IPS DF 6.9 (cell line): Measurements from ENCODE around the gene KATNB1.
"Not testable (repeated sequence)": the region's sequence is repeated elsewhere in the genome, so short reads cannot be mapped to it uniquely, and the experiment has no call there.

Experiments
- DNase-seq: peaks from one replicate; pipeline ENCODE4 v3.0.0-alpha.2; 2013; ENCODE audit warnings: low read depth, low spot score
- H3K27ac ChIP-seq: one replicate; pipeline ENCODE4 v1.5.1; 2013; ENCODE audit warnings: low read length, control low read depth
- H3K27me3 ChIP-seq: 2 replicates; pipeline ENCODE4 v1.6.1; 2013; ENCODE audit warnings: mild to moderate bottlenecking, low read length; ENCODE audit not compliant: control insufficient read depth, insufficient read depth
- H3K36me3 ChIP-seq: 2 replicates; pipeline ENCODE4 v1.6.1; 2013; ENCODE audit warnings: low read length; ENCODE audit not compliant: control insufficient read depth, insufficient read depth
- H3K4me1 ChIP-seq: 2 replicates; pipeline ENCODE4 v1.6.1; 2013; ENCODE audit warnings: low read length; ENCODE audit not compliant: control insufficient read depth, insufficient read depth
- H3K4me3 ChIP-seq: 2 replicates; pipeline ENCODE4 v1.5.1; 2013; ENCODE audit warnings: mild to moderate bottlenecking, low read length
- H3K9me3 ChIP-seq: 2 replicates; pipeline ENCODE4 v1.6.1; 2013; ENCODE audit warnings: low read length, inconsistent platforms; ENCODE audit not compliant: control insufficient read depth, insufficient read depth
- WGBS: extraction: QIAGEN DNeasy Blood & Tissue Kit; methylation state at CpG from one replicate; pipeline ENCODE4 v1.1.7; 2013; ENCODE audit warnings: mixed read lengths, missing lambda C conversion rate; ENCODE audit not compliant: insufficient read length, insufficient coverage; 5-methylcytosine and 5-hydroxymethylcytosine counted together

The KATNB1 gene

GRCh38 chr16:57725976-57726375, 9.6 kb upstream of the KATNB1 start:
- H3K36me3 ChIP-seq: no peaks in the 10 kb centered on the region
- H3K9me3 ChIP-seq: no peaks in the 10 kb centered on the region
- WGBS: no CpG with 5 or more reads among the region's 30 CpGs
- no peaks in the 10 kb centered on the region for H3K4me1 ChIP-seq
- no peak overlapping the region for H3K27ac ChIP-seq
- H3K4me3 ChIP-seq: no peak overlapping the region
- no peaks in the 10 kb centered on the region for H3K27me3 ChIP-seq
- no peak for DNase-seq

GRCh38 chr16:57726433-57726947, 9.1 kb upstream of the KATNB1 start:
- no peak overlapping the region for H3K4me3 ChIP-seq
- WGBS: no CpG with 5 or more reads among the region's 7 CpGs
- H3K4me1 ChIP-seq: no peaks in the 10 kb centered on the region
- no peaks in the 10 kb centered on the region for H3K27me3 ChIP-seq
- no peak overlapping the region for H3K27ac ChIP-seq
- DNase-seq: no peak
- H3K9me3 ChIP-seq: no peaks in the 10 kb centered on the region
- no peaks in the 10 kb centered on the region for H3K36me3 ChIP-seq

- Histone ChIP-seq H3K4me1 (no peaks in the 10 kb centered on the region), H3K4me3 (no peak overlapping the region), H3K36me3 (no peaks in the 10 kb centered on the region), H3K27me3 (no peaks in the 10 kb centered on the region), H3K27ac (no peak overlapping the region), H3K9me3 (no peaks in the 10 kb centered on the region)
- no peak for DNase-seq
- WGBS: no CpG with 5 or more reads among the region's 4 CpGs
These were observed 8.0 kb upstream of the KATNB1 start for GRCh38 chr16:57727610-57728009.

DNA sequence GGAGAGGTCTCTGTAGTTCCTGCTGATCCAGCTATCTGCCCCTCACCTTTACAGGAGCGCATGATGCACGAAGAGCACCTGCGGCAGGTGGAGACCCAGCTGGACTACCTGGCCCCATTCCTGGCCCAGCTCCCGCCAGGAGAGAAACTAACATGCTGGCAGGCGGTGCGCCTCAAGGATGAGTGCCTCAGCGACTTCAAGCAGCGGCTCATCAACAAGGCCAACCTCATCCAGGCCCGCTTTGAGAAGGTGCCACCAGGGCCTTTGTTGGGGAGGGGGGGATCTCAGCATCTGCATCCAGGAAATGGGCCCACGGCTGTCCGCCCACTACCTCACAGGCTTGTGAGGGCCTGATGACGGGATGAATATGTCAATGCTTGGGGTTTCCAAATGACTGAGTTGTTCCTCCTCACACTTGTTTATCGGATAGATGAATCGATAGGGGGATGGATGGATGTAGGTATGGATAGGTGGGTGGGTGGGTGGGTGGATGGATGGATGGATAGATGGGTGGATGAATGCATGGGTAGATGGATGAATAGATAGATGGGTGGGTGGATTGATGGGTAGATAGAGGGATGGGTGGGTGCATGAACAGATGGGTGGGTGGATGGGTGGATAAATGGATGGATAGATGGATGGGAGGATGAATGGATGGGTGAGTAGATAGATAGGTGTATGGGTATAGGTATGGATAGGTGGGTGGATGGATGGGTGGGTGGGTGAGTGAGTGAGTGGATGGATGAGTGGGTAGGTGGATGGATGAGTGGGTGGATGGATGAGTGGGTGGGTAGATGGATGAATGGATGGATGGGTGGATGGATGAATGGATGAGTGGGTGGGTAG, 7.0 kb upstream of the KATNB1 start:
- Histone ChIP-seq H3K27me3 (no peaks in the 10 kb centered on the region), H3K4me3 (no peak overlapping the region), H3K36me3 (no peaks in the 10 kb centered on the region), H3K4me1 (no peaks in the 10 kb centered on the region), H3K9me3 (no peaks in the 10 kb centered on the region), H3K27ac (no peak overlapping the region)
- no CpG with 5 or more reads among the region's 14 CpGs for WGBS
- no peak for DNase-seq

GRCh38 chr16:57729182-57729484, 6.4 kb upstream of the KATNB1 start:
- DNase-seq: no peak
- no peak overlapping the region for H3K4me3 ChIP-seq
- H3K4me1 ChIP-seq: no peaks in the 10 kb centered on the region
- no CpG with 5 or more reads among the region's 1 CpG for WGBS
- H3K36me3 ChIP-seq: no peaks in the 10 kb centered on the region
- H3K27ac ChIP-seq: no peak overlapping the region
- H3K27me3 ChIP-seq: no peaks in the 10 kb centered on the region
- no peaks in the 10 kb centered on the region for H3K9me3 ChIP-seq

DNA sequence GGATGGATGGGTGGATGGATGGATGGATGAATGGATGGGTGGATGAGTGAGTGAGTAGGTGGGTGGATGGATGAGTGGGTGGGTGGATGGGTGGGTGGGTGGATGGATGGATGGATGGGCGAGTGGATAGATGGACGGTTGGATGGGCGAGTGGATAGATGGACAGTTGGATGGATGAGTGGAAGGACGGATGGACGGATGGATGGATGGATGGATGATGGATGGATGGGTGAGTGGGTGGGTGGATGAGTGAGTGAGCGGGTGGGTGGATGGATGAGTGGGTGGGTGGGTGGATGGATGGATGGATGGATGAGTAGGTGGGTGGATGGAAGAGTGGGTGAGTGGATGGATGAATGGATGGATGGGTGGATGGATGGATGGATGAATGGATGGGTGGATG, 5.7 kb upstream of the KATNB1 start:
- WGBS: 100% methylated on average over 4 of the region's 6 CpGs
- H3K9me3 ChIP-seq, H3K4me3 ChIP-seq, H3K36me3 ChIP-seq, H3K27me3 ChIP-seq, H3K4me1 ChIP-seq, H3K27ac ChIP-seq, DNase-seq: not testable (repeated sequence)

DNA sequence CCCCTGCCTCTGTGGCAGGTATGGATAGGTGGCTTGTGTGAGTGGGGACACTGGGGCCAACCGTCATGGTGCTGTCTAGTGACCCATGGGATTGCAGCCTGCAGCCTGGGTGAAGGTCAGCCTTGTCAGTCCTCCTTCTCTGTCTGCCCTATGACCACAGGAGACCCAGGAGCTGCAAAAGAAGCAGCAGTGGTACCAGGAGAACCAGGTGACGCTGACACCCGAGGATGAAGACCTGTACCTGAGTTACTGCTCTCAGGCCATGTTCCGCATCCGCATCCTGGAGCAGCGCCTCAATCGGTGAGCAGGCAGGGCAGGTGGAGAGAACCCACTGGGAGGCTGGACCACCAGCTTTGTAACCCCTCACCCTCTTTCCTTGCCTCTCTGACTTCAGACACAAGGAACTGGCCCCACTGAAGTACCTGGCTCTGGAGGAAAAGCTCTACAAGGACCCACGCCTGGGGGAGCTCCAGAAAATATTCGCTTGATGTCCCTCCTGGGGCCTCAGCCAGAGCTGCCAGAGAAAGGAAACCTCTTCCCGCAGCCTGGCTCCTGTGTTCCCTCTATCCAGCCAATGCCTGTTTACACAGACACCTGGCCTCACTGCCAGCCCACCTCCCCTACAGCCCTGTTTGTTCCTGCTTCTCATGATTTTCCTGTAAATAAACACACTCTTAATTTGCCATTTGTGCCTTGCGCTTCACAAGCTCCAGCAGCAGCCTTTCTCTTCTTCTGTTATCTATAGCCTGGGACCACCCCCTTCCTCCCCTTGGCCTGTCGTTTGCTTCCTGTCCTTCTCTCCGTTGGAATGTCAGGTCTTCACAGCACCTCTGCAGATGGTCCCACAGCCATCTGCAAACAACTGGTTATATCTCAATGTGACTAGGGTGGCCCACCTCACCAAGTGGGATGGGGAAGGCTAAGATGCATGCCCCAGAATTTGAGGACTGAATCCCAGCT, 4.5 kb upstream of the KATNB1 start:
- H3K4me1 ChIP-seq: 0 out of 2 replicates have a peak, but pooled peaks cover 1% of the 10 kb centered on the region
- no peak overlapping the region for H3K4me3 ChIP-seq
- no CpG with 5 or more reads among the region's 13 CpGs for WGBS
- H3K27ac ChIP-seq: no peak overlapping the region
- H3K9me3 ChIP-seq: no peaks in the 10 kb centered on the region
- H3K36me3 ChIP-seq: no peaks in the 10 kb centered on the region
- no peaks in the 10 kb centered on the region for H3K27me3 ChIP-seq
- no peak for DNase-seq

GRCh38 chr16:57732037-57732436, 3.5 kb upstream of the KATNB1 start:
- Histone ChIP-seq H3K4me3 (no peak overlapping the region), H3K9me3 (no peaks in the 10 kb centered on the region), H3K27me3 (no peaks in the 10 kb centered on the region), H3K27ac (no peak overlapping the region), H3K36me3 (no peaks in the 10 kb centered on the region), H3K4me1 (0 out of 2 replicates have a peak, but pooled peaks cover 1% of the 10 kb centered on the region)
- no peak for DNase-seq
- no CpG with 5 or more reads among the region's 2 CpGs for WGBS

DNA sequence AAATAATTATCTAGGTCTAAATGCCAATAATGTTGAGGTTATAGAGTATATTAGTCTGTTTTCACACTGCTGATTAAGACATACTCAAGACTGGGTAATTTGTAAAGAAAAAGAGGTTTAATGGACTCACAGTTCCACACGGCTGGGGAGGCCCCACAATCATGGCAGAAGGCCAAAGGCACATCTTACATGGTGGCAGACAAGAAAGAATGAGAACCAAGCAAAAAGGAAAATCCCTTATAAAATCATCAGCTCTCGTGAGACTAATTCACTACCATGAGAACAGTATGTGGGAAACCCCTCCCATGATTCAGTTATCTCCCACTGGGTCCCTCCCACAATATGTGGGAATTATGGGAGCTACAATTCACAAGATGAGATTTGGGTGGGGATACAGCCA, 2.9 kb upstream of the KATNB1 start:
- Histone ChIP-seq H3K9me3 (no peaks in the 10 kb centered on the region), H3K4me1 (0 out of 2 replicates have a peak, but pooled peaks cover 1% of the 10 kb centered on the region), H3K27ac (no peak overlapping the region), H3K4me3 (no peak overlapping the region), H3K36me3 (peaks cover 2% of the 10 kb centered on the region; the same call in 1 of the 2 replicates), H3K27me3 (no peaks in the 10 kb centered on the region)
- no CpG with 5 or more reads among the region's 2 CpGs for WGBS
- DNase-seq: no peak

- Histone ChIP-seq H3K4me3 (peak overlapping the region; percentile 83), H3K9me3 (no peaks in the 10 kb centered on the region), H3K36me3 (peaks cover 2% of the 10 kb centered on the region; the same call in 1 of the 2 replicates), H3K4me1 (0 out of 2 replicates have a peak, but pooled peaks cover 1% of the 10 kb centered on the region), H3K27me3 (no peaks in the 10 kb centered on the region), H3K27ac (no peak overlapping the region)
- no peak for DNase-seq
- WGBS: no CpG with 5 or more reads among the region's 20 CpGs
These were observed 1.2 kb upstream of the KATNB1 start for GRCh38 chr16:57734308-57734924.
